ENCODE measurements around the gene ZBTB17.

Gene ZBTB17

DNA sequence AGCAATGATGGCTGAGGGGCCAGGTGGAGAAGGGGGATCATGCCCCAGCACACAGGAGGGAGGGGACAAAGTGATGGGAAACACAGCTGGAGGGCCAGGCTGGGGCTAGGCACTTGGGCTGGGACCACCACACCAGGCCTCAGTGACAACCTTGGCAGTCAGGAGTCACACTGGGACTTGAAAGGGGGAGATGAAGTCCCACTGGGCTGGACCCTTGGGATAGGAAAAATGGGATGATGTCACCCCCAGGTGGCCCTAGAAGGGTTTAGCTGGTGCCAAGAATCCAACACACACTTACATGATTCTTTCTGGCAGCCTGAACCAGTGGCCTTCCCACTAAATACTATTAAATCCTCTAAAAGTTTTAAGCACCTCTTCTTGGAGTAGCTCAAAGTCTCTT lies 17.1 kb downstream of the ZBTB17 start:
- no peak overlapping the region for H3K9ac ChIP-seq (ENCODE audit: insufficient read length, low read depth)

DNA sequence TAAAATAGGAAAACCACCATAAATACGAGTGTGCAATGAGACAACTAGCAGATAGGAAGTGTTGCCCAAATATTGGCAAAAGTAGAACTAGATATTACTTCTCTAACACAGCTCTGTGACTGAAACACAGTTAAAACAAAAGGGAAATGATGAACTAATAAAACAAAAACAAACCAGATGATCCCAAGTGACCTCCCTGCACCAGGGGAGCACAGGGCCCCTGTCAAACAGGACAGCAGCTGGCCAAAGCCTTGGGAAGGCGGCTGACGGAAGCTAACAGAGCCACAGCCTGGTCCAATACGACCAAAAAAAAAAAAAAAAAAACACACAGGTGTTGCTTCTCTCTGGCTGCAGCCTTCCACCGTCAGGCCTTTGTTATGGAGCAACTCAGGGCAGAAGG lies 17.8 kb downstream of the ZBTB17 start:
- DNase-seq (ENCODE audit: low read depth, low spot score) = no peak
- peaks cover 12% of the 10 kb centered on the region for H3K4me1 ChIP-seq (ENCODE audit: insufficient read depth, insufficient read length)
- H3K9me3 ChIP-seq (ENCODE audit: insufficient read depth, low read length) = no peaks in the 10 kb centered on the region
- peaks cover 9% of the 10 kb centered on the region for H3K36me3 ChIP-seq (ENCODE audit: insufficient read depth, insufficient read length, low read length)
- no peak overlapping the region for H3K9ac ChIP-seq (ENCODE audit: insufficient read length, low read depth)
- no peak overlapping the region for H3K4me3 ChIP-seq (ENCODE audit: insufficient read length, low read depth)
- TF ChIP-seq YY1 (IDR thresholded peaks at IDR 0.05; ENCODE audit: insufficient read depth, insufficient read length) (no peak), SUZ12 (IDR thresholded peaks at IDR 0.05; ENCODE audit: extremely low read depth, insufficient read depth, insufficient read length) (no peak), ZNF274 (IDR thresholded peaks at IDR 0.05; ENCODE audit: low read depth, low read length) (no peak)
- no peaks in the 10 kb centered on the region for H3K27me3 ChIP-seq (ENCODE audit: insufficient read depth, insufficient read length)

More for the DNA sequence above, 17.1 kb downstream of the ZBTB17 start:
- no peaks in the 10 kb centered on the region for H3K27me3 ChIP-seq (ENCODE audit: insufficient read depth, insufficient read length)
- H3K4me3 ChIP-seq (ENCODE audit: insufficient read length, low read depth) = no peak overlapping the region
- no peaks in the 10 kb centered on the region for H3K9me3 ChIP-seq (ENCODE audit: insufficient read depth, low read length)
- DNase-seq (ENCODE audit: low read depth, low spot score) = no peak
- no peak for TF ChIP-seq ZNF274 (IDR thresholded peaks at IDR 0.05; ENCODE audit: low read depth, low read length)
- no peak for TF ChIP-seq SUZ12 (IDR thresholded peaks at IDR 0.05; ENCODE audit: extremely low read depth, insufficient read depth, insufficient read length)
- TF ChIP-seq YY1 (IDR thresholded peaks at IDR 0.05; ENCODE audit: insufficient read depth, insufficient read length) = no peak
- peaks cover 9% of the 10 kb centered on the region for H3K36me3 ChIP-seq (ENCODE audit: insufficient read depth, insufficient read length, low read length)
- H3K4me1 ChIP-seq (ENCODE audit: insufficient read depth, insufficient read length) = peaks cover 12% of the 10 kb centered on the region

GRCh38 chr1:15957221-15958095 lies 18.4 kb downstream of the ZBTB17 start:
- H3K4me1 ChIP-seq (ENCODE audit: insufficient read depth, insufficient read length) = peaks cover 12% of the 10 kb centered on the region

DNA sequence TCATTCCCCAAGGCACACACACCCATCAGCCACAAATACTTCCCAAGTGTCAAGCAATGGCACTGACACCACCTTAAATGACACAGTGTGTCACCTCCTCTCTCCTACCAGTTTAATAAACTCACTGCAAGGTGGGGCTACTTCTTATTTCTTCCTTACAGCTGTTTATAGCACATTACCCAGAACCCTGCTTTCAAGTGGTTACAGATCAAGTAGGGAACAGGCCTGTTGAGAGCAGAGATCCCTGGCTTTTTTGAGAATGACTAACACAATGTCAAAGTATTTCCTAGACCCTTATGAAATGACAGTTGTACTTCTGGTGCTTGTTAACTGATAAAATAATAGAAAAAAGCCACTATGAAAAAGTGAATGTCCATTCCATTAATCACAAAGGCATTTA lies 19.8 kb downstream of the ZBTB17 start:
- Histone ChIP-seq H3K4me1 (ENCODE audit: insufficient read depth, insufficient read length) (peaks cover 20% of the 10 kb centered on the region), H3K36me3 (ENCODE audit: insufficient read depth, insufficient read length, low read length) (peaks cover 14% of the 10 kb centered on the region), H3K4me3 (ENCODE audit: insufficient read length, low read depth) (no peak overlapping the region), H3K9me3 (ENCODE audit: insufficient read depth, low read length) (no peaks in the 10 kb centered on the region), H3K27me3 (ENCODE audit: insufficient read depth, insufficient read length) (no peaks in the 10 kb centered on the region), H3K9ac (ENCODE audit: insufficient read length, low read depth) (no peak overlapping the region)
- TF ChIP-seq SUZ12 (IDR thresholded peaks at IDR 0.05; ENCODE audit: extremely low read depth, insufficient read depth, insufficient read length) = no peak
- TF ChIP-seq ZNF274 (IDR thresholded peaks at IDR 0.05; ENCODE audit: low read depth, low read length) = no peak
- no peak for TF ChIP-seq YY1 (IDR thresholded peaks at IDR 0.05; ENCODE audit: insufficient read depth, insufficient read length)
- no peak for DNase-seq (ENCODE audit: low read depth, low spot score)

More at GRCh38 chr1:15957221-15958095, 18.4 kb downstream of the ZBTB17 start:
- H3K4me3 ChIP-seq (ENCODE audit: insufficient read length, low read depth) = no peak overlapping the region
- peaks cover 12% of the 10 kb centered on the region for H3K36me3 ChIP-seq (ENCODE audit: insufficient read depth, insufficient read length, low read length)
- no peaks in the 10 kb centered on the region for H3K27me3 ChIP-seq (ENCODE audit: insufficient read depth, insufficient read length)
- no peak overlapping the region for H3K9ac ChIP-seq (ENCODE audit: insufficient read length, low read depth)
- DNase-seq (ENCODE audit: low read depth, low spot score) = no peak
- TF ChIP-seq SUZ12 (IDR thresholded peaks at IDR 0.05; ENCODE audit: extremely low read depth, insufficient read depth, insufficient read length) = no peak
- no peaks in the 10 kb centered on the region for H3K9me3 ChIP-seq (ENCODE audit: insufficient read depth, low read length)

GRCh38 chr1:15955552-15955951 lies 20.3 kb downstream of the ZBTB17 start:
- Histone ChIP-seq H3K9me3 (ENCODE audit: insufficient read depth, low read length) (no peaks in the 10 kb centered on the region), H3K4me3 (ENCODE audit: insufficient read length, low read depth) (no peak overlapping the region), H3K27me3 (ENCODE audit: insufficient read depth, insufficient read length) (no peaks in the 10 kb centered on the region), H3K4me1 (ENCODE audit: insufficient read depth, insufficient read length) (peaks cover 21% of the 10 kb centered on the region), H3K9ac (ENCODE audit: insufficient read length, low read depth) (no peak overlapping the region), H3K36me3 (ENCODE audit: insufficient read depth, insufficient read length, low read length) (peaks cover 14% of the 10 kb centered on the region)
- TF ChIP-seq SUZ12 (IDR thresholded peaks at IDR 0.05; ENCODE audit: extremely low read depth, insufficient read depth, insufficient read length) = no peak
- no peak for TF ChIP-seq YY1 (IDR thresholded peaks at IDR 0.05; ENCODE audit: insufficient read depth, insufficient read length)
- no peak for TF ChIP-seq ZNF274 (IDR thresholded peaks at IDR 0.05; ENCODE audit: low read depth, low read length)
- no peak for DNase-seq (ENCODE audit: low read depth, low spot score)

DNA sequence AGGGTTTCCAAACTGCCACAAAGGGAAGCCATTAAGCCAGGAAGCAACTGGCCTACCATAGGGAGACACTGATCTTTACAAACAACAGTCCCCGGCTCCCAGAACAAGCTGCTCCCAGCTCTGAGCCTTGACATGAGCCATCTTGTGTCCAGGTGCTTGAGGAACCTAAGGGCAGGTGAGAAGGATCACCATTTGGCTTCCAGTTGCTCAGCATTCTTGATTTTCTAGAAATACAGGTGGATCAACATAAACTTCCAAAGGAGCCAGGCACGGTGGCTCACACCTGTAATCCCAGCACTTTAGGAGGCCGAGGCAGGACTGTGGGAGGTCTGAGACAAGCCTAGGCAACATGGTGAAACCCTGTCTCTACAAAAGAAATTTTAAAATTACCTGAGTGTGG lies 21.6 kb downstream of the ZBTB17 start:
- H3K4me1 ChIP-seq (ENCODE audit: insufficient read depth, insufficient read length) = peaks cover 26% of the 10 kb centered on the region
- no peak for TF ChIP-seq YY1 (IDR thresholded peaks at IDR 0.05; ENCODE audit: insufficient read depth, insufficient read length)
- TF ChIP-seq SUZ12 (IDR thresholded peaks at IDR 0.05; ENCODE audit: extremely low read depth, insufficient read depth, insufficient read length) = no peak
- TF ChIP-seq ZNF274 (IDR thresholded peaks at IDR 0.05; ENCODE audit: low read depth, low read length) = no peak
- no peak overlapping the region for H3K4me3 ChIP-seq (ENCODE audit: insufficient read length, low read depth)
- no peak overlapping the region for H3K9ac ChIP-seq (ENCODE audit: insufficient read length, low read depth)
- no peak for DNase-seq (ENCODE audit: low read depth, low spot score)
- no peaks in the 10 kb centered on the region for H3K27me3 ChIP-seq (ENCODE audit: insufficient read depth, insufficient read length)
- H3K36me3 ChIP-seq (ENCODE audit: insufficient read depth, insufficient read length, low read length) = peaks cover 14% of the 10 kb centered on the region
- H3K9me3 ChIP-seq (ENCODE audit: insufficient read depth, low read length) = no peaks in the 10 kb centered on the region

DNA sequence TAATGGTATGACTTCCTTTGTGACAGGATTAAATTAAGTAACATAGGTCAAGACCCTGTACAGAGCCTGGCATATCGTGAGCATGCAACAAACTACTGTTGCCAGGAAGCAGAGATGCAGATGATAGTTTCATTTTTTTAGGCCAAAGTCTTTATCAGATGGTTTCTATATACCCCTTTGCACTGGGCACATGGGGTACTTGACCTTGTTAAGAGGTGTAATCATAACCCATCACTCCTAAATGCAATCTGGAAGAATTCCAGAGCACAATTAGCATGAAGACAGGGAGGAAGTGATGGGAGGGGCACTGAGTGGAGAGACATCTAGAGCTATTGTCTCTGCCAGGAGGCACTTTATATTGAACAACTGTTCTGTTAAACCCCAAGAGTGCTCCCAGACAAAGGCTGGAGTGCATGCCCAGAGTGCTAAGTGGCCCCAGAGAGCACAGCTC lies 22.1 kb downstream of the ZBTB17 start:
- TF ChIP-seq SUZ12 (IDR thresholded peaks at IDR 0.05; ENCODE audit: extremely low read depth, insufficient read depth, insufficient read length) (no peak), YY1 (IDR thresholded peaks at IDR 0.05; ENCODE audit: insufficient read depth, insufficient read length) (no peak), ZNF274 (IDR thresholded peaks at IDR 0.05; ENCODE audit: low read depth, low read length) (no peak)
- Histone ChIP-seq H3K9ac (ENCODE audit: insufficient read length, low read depth) (no peak overlapping the region), H3K27me3 (ENCODE audit: insufficient read depth, insufficient read length) (no peaks in the 10 kb centered on the region), H3K4me3 (ENCODE audit: insufficient read length, low read depth) (no peak overlapping the region), H3K9me3 (ENCODE audit: insufficient read depth, low read length) (no peaks in the 10 kb centered on the region), H3K36me3 (ENCODE audit: insufficient read depth, insufficient read length, low read length) (peaks cover 14% of the 10 kb centered on the region), H3K4me1 (ENCODE audit: insufficient read depth, insufficient read length) (peaks cover 26% of the 10 kb centered on the region)
- no peak for DNase-seq (ENCODE audit: low read depth, low spot score)

Measured in NT2/D1 (cell line).